COLO829 (cell line): ENCODE measurements around the gene DEFB108B.
A peak's percentile ranks its signal among the peaks of the same experiment; 100 is the strongest.
"Not testable (repeated sequence)": the region's sequence is repeated elsewhere in the genome, so short reads cannot be mapped to it uniquely, and the experiment has no call there.

ENCODE experiments used
- DNase-seq: peaks from one replicate; pipeline ENCODE4 v3.0.0; 2012; ENCODE audit warnings: low spot score

The DEFB108B gene, protein sequence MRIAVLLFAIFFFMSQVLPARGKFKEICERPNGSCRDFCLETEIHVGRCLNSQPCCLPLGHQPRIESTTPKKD

DNA sequence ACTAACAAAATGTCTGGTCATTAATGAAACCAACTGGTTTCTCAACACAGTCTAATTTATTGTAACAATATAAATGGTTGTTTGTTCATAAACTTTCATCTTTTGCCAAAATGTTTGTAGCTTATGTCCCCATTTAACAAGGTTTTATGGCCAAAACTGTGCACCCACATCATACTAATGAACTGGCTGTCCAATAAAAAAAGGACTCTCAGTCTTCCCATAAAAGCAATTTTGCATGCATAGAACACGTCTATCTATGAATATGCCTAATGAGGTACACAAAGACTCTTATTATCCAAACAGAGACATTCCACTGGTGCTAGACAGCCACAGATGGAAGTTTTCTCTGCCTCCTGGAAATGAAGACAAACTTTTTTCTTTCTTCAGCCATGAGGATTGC is at the start of gene DEFB108B:
Gene DEFB108B, plus strand, starts transcription at position 390 of the 400 bp plus-strand sequence. Its CDS starts 0 bp downstream, at position 390.
- DNase-seq = not testable (repeated sequence)

- DNase-seq = peak; percentile 35
These were observed 46.7 kb upstream of the DEFB108B start for GRCh38 chr11:71786114-71786847.

DNA sequence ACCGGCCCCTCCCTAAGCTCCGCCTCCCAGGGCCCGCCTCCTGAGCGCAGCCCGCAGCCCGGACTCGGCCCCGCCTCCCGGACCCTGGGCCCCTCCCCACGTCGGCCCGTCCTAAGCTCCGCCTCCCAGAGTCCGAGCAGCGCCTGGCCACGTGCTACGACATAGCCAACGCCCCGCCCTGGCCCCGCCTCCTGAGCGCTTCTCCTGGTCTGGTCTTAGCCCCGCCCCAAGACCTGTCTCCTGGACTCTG is 46.2 kb upstream of the DEFB108B start:
- not testable (repeated sequence) for DNase-seq

- DNase-seq = peak; percentile 92
These were observed 45.7 kb upstream of the DEFB108B start for GRCh38 chr11:71787098-71787823.

GRCh38 chr11:71787824-71788454 is 45.1 kb upstream of the DEFB108B start:
- not testable (repeated sequence) for DNase-seq

DNA sequence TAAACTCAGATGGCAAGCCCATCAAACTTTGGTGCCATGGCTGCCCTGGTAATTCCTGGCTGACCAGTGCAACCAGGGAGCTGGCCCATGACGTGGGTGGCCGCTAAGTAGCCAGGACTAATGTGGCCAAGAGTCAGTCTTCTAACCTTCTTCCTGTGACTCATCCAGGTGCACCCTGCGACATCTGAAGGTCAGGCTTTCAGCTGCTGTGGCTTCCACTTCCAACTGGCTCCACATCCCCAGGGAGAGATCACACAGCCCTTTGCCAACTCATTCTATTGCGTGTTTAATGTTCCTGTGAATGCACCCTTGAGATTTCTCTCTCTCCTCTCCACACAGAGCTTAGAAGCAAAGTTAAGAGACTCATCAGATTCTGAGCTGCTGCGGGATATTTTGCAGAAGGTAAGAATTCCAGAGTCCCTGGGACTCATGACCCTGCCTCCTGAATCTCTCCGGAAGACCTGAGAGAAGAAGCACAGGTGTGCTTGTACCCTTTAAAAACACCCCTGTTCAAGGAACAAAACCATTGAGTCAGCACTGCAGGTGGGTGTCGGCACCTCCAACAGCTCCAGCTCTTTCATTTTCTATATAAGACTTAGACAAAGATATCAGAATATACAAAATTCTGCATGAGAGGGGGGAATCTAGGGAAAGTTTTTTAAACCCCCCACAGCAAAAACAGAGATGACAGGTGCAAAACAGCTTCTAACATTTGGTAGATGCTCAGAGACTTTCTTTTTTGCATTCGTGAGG is 43.4 kb upstream of the DEFB108B start:
- DNase-seq = not testable (repeated sequence)

DNA sequence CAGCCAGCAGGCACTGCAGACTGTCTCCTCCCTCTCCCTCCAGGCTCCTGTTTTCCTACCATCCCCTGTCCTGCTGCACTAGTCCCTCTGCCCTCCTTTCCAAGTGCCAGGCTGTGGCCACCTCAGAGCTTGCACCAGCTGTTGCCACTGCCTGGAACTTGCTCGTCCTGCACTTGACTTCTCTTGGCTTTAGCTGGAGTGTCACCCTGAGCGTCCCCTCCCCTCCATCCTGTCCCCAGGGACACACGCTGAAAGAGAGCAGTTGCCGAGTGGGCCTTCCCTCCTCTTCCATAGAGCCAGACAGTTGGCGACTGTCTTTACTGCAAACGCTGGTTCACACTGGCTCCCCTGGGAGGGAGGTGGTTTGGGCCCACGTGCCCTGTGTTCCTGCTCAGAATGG is 41.9 kb upstream of the DEFB108B start:
- DNase-seq = not testable (repeated sequence)

- DNase-seq = peak; percentile 6
These were observed 40.3 kb upstream of the DEFB108B start for GRCh38 chr11:71792621-71793235.

GRCh38 chr11:71794386-71795040 is 38.5 kb upstream of the DEFB108B start:
- DNase-seq = not testable (repeated sequence)

DNA sequence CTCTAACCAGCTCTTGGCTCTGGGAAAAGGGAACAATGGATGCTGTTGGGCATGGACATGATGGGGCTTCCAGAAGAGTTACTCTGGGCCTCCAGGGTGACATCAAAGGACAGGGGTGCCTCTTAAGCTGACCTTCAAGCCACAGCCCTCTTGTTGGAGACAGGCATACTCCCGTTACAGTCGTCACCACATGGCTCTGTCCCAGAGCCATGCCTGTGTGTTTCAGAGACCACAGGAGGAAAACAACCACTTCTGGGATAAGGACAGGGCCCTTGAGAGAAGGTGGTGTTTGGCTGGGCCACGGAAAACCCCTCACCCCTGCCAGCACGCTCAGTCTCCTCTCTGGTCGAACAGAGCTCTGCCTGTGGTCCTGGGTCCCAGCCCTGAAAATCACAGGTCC is 37.8 kb upstream of the DEFB108B start:
- not testable (repeated sequence) for DNase-seq

- DNase-seq = not testable (repeated sequence)
These were observed 37.0 kb upstream of the DEFB108B start for GRCh38 chr11:71796016-71796415.

- DNase-seq = not testable (repeated sequence)
These were observed 36.2 kb upstream of the DEFB108B start for GRCh38 chr11:71796781-71797180.

DNA sequence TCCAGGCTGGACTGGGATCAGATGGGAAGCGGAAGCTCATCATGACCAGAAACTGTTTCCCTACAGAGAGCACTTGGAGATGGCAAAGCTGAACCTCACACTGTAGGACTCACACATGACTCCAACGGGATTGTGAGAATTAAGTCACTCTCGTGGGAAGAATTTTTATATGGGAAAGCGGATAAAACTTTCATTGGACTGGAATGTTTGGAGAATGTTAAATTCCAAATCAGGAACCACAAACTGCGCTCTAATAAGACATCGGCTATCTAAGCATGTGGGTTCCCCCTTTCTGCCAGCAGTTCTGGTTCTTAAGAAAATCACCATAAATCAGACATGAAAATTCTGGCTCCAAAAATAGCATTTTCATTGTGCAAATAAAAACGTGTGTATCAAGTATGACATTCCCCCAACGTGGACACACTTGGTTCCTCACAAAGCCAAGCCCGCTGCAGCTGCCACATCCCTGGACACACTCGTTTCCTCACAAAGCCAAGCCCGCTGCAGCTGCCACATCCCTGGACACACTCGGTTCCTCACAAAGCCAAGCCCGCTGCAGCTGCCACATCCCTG is 33.4 kb upstream of the DEFB108B start:
- not testable (repeated sequence) for DNase-seq

GRCh38 chr11:71800335-71800953 is 32.6 kb upstream of the DEFB108B start:
- peak; percentile 62 for DNase-seq

GRCh38 chr11:71801026-71801425 is 32.0 kb upstream of the DEFB108B start:
- not testable (repeated sequence) for DNase-seq

- not testable (repeated sequence) for DNase-seq
These were observed 30.1 kb upstream of the DEFB108B start for GRCh38 chr11:71802874-71803273.

- not testable (repeated sequence) for DNase-seq
These were observed 28.6 kb upstream of the DEFB108B start for GRCh38 chr11:71804158-71804947.

DNA sequence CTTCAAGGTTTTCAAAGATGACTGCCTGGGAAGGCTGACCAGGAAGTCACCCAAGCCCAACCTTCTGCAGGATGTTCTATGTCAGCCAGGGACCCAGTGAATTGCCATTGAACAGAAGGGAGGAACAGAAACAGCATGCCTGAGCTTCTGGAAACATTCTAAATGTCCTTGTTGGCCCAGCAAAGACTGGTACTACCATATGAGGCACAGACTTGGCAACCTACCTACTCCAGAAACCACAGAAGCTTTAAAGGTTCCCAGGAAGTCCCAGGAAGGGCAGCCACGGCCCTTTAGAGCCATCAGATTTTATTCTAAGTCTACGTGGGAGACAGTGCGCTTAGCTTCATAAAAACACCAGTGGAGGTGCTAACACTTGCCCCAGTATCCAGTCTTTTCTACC is 20.5 kb upstream of the DEFB108B start:
- DNase-seq = not testable (repeated sequence)
